ENCODE data around the gene SELENOO. TPM values are rescaled to one million over a fixed set of nuclear protein-coding genes. Genes with fewer than 3 reads are reported as not detected.

SELENOO gene
- total RNA-seq, 1 experiment from 2014 or later: 41.3 TPM

GRCh38 chr22:50229370-50229769 lies 28.6 kb downstream of the SELENOO start:
- Histone ChIP-seq H3K27me3 (replicated peaks; ENCODE audit: insufficient read depth, low read depth, low read length, poor library complexity) (no peaks in the 10 kb centered on the region), H3K36me3 (ENCODE audit: insufficient read depth, low read length, poor library complexity, severe bottlenecking) (peaks cover 5% of the 10 kb centered on the region), H3K9me3 (ENCODE audit: low read depth, low read length, poor library complexity, severe bottlenecking) (no peaks in the 10 kb centered on the region), H3K27ac (ENCODE audit: low read depth, low read length, poor library complexity, severe bottlenecking) (no peak overlapping the region), H3K4me3 (ENCODE audit: low read depth, low read length, poor library complexity, severe bottlenecking) (no peak overlapping the region), H3K4me1 (ENCODE audit: insufficient read depth, low read length, poor library complexity, severe bottlenecking) (no peaks in the 10 kb centered on the region)
- CTCF ChIA-PET: no interaction called here
- no peak for DNase-seq (ENCODE audit: low spot score)
- intact Hi-C loops (cut with micrococcal nuclease; ENCODE audit: unreplicated experiment): no loop called here
- no peak for TF ChIP-seq CTCF (conservative IDR thresholded peaks at IDR 0.05; ENCODE audit: low read depth, low read length)
- no peak for TF ChIP-seq EZH2 (IDR thresholded peaks at IDR 0.05; ENCODE audit: borderline replicate concordance, low read depth, low read length, poor library complexity, severe bottlenecking)
- BruUV-seq (replicated peaks): no TSS peak
- POLR2A ChIA-PET (ENCODE audit: low non-redundant PET): no interaction called here

GRCh38 chr22:50232481-50233151 lies 31.8 kb downstream of the SELENOO start:
- BruUV-seq (replicated peaks): no TSS peak
- Histone ChIP-seq H3K27me3 (replicated peaks; ENCODE audit: insufficient read depth, low read depth, low read length, poor library complexity) (no peaks in the 10 kb centered on the region), H3K27ac (ENCODE audit: low read depth, low read length, poor library complexity, severe bottlenecking) (no peak overlapping the region), H3K4me1 (ENCODE audit: insufficient read depth, low read length, poor library complexity, severe bottlenecking) (no peaks in the 10 kb centered on the region), H3K4me3 (ENCODE audit: low read depth, low read length, poor library complexity, severe bottlenecking) (no peak overlapping the region), H3K36me3 (ENCODE audit: insufficient read depth, low read length, poor library complexity, severe bottlenecking) (peaks cover 3% of the 10 kb centered on the region), H3K9me3 (ENCODE audit: low read depth, low read length, poor library complexity, severe bottlenecking) (no peaks in the 10 kb centered on the region)
- CTCF ChIA-PET: no interaction called here
- TF ChIP-seq EZH2 (IDR thresholded peaks at IDR 0.05; ENCODE audit: borderline replicate concordance, low read depth, low read length, poor library complexity, severe bottlenecking) (no peak), CTCF (conservative IDR thresholded peaks at IDR 0.05; ENCODE audit: low read depth, low read length) (no peak)
- intact Hi-C loops (cut with micrococcal nuclease; ENCODE audit: unreplicated experiment): no loop called here
- POLR2A ChIA-PET (ENCODE audit: low non-redundant PET): no interaction called here
- no peak for DNase-seq (ENCODE audit: low spot score)

- CTCF ChIA-PET: no interaction called here
- no peaks in the 10 kb centered on the region for H3K9me3 ChIP-seq (ENCODE audit: low read depth, low read length, poor library complexity, severe bottlenecking)
- intact Hi-C loops (cut with micrococcal nuclease; ENCODE audit: unreplicated experiment): no loop called here
- DNase-seq (ENCODE audit: low spot score): no peak
- BruUV-seq (replicated peaks): no TSS peak
- TF ChIP-seq EZH2 (IDR thresholded peaks at IDR 0.05; ENCODE audit: borderline replicate concordance, low read depth, low read length, poor library complexity, severe bottlenecking): no peak
- no peaks in the 10 kb centered on the region for H3K27me3 ChIP-seq (replicated peaks; ENCODE audit: insufficient read depth, low read depth, low read length, poor library complexity)
- H3K4me1 ChIP-seq (ENCODE audit: insufficient read depth, low read length, poor library complexity, severe bottlenecking): no peaks in the 10 kb centered on the region
- H3K27ac ChIP-seq (ENCODE audit: low read depth, low read length, poor library complexity, severe bottlenecking): no peak overlapping the region
- POLR2A ChIA-PET (ENCODE audit: low non-redundant PET): no interaction called here
- H3K4me3 ChIP-seq (ENCODE audit: low read depth, low read length, poor library complexity, severe bottlenecking): no peak overlapping the region
- peaks cover 3% of the 10 kb centered on the region for H3K36me3 ChIP-seq (ENCODE audit: insufficient read depth, low read length, poor library complexity, severe bottlenecking)
These were observed 32.4 kb downstream of the SELENOO start for GRCh38 chr22:50233223-50233622.

Data from A673 (cell line).